Smooth muscle cell (in vitro differentiated cells): ENCODE measurements around the gene SP110. TPM values are rescaled to one million over a fixed set of nuclear protein-coding genes. Genes with fewer than 3 reads are reported as not detected.

Experiments used
- DNase-seq: peaks from one replicate; lab custom pipeline; 2025; ENCODE audit not compliant: unreplicated experiment; lab: John Stamatoyannopoulos, UW
- H2AFZ ChIP-seq: fragments of 200-600 bp; sonication (generic); 2 replicates; pipeline ENCODE4 v1.6.0; 2016; ENCODE audit warnings: antibody characterized with exemption, low read depth, mild to moderate bottlenecking
- H3F3A ChIP-seq: fragments of 200-600 bp; sonication (generic); 2 replicates; pipeline ENCODE4 v1.6.0; 2017; ENCODE audit warnings: antibody characterized with exemption, low read depth
- H3K27ac ChIP-seq: fragments of 200-600 bp; sonication (generic); 2 replicates; pipeline ENCODE4 v1.5.1; 2016; ENCODE audit warnings: low read depth, mild to moderate bottlenecking
- H3K27me3 ChIP-seq: fragments of 200-600 bp; sonication (generic); 2 replicates; pipeline ENCODE4 v1.6.1; 2016; ENCODE audit warnings: low read depth, mild to moderate bottlenecking
- H3K36me3 ChIP-seq: fragments of 200-600 bp; sonication (generic); 2 replicates; pipeline ENCODE4 v1.5.1; 2016; ENCODE audit warnings: low read depth
- H3K4me1 ChIP-seq: fragments of 200-600 bp; sonication (generic); 2 replicates; pipeline ENCODE4 v1.5.1; 2016; ENCODE audit warnings: low read depth
- H3K4me2 ChIP-seq: fragments of 200-600 bp; sonication (generic); 2 replicates; pipeline ENCODE4 v1.6.0; 2016; ENCODE audit warnings: mild to moderate bottlenecking
- H3K4me3 ChIP-seq: fragments of 200-600 bp; sonication (generic); 2 replicates; pipeline ENCODE4 v1.5.1; 2016; ENCODE audit warnings: mild to moderate bottlenecking
- H3K79me2 ChIP-seq: fragments of 200-600 bp; sonication (generic); 2 replicates; pipeline ENCODE4 v1.6.0; 2016; ENCODE audit warnings: low read depth, mild to moderate bottlenecking
- H3K9ac ChIP-seq: fragments of 200-600 bp; sonication (generic); 2 replicates; pipeline ENCODE4 v1.6.0; 2016; ENCODE audit warnings: low read depth
- H3K9me3 ChIP-seq: fragments of 200-600 bp; sonication (generic); replicated peaks from 2 replicates; pipeline ENCODE4 v1.5.1; 2016; ENCODE audit warnings: low read depth
- H4K20me1 ChIP-seq: fragments of 200-600 bp; sonication (generic); 2 replicates; pipeline ENCODE4 v1.6.0; 2016; ENCODE audit warnings: low read depth
- CTCF ChIP-seq: fragments of 200-600 bp; sonication (generic); IDR thresholded peaks from 2 replicates; pipeline ENCODE4 v1.5.1; 2017; ENCODE audit warnings: borderline replicate concordance, mild to moderate bottlenecking, antibody characterized with exemption; ENCODE audit not compliant: insufficient read depth, poor library complexity, severe bottlenecking
- WGBS: methylation state at CpG from one replicate; pipeline ENCODE4 v1.1.7; 2016; ENCODE audit warnings: low lambda C conversion rate; 5-methylcytosine and 5-hydroxymethylcytosine counted together
- polyA plus RNA-seq: library from polyadenylated mRNA; unstranded; fragments of >200 nt; fragmentation: Nextera tagmentation; extraction: Ambion mirVana; gene quantifications from 2 replicates; pipeline ENCODE4 v1.2.1, GENCODE V29; 2016
- total RNA-seq: library from RNA; depleted of rRNA; stranded (reverse); fragments of >200 nt; gene quantifications from 2 replicates; pipeline ENCODE4 v1.2.3, GENCODE V29; 2014

SP110 gene
- total and polyA plus RNA-seq, 2 experiments from 2014 or later: 3.2 to 5.6 TPM

- no peak overlapping the region for H3K27ac ChIP-seq
- H3K36me3 ChIP-seq: no peaks in the 10 kb centered on the region
- no peak overlapping the region for H2AFZ ChIP-seq
- H3K4me1 ChIP-seq: no peaks in the 10 kb centered on the region
- DNase-seq: no peak
- no peaks in the 10 kb centered on the region for H4K20me1 ChIP-seq
- 83% methylated on average over 10 of the region's 10 CpGs for WGBS
- no peaks in the 10 kb centered on the region for H3K27me3 ChIP-seq
- H3K9ac ChIP-seq: no peak overlapping the region
- no peak overlapping the region for H3K4me2 ChIP-seq
- no peak overlapping the region for H3K4me3 ChIP-seq
- H3K9me3 ChIP-seq: no peaks in the 10 kb centered on the region
- no peaks in the 10 kb centered on the region for H3K79me2 ChIP-seq
- no peak for TF ChIP-seq CTCF
- no peaks in the 10 kb centered on the region for H3F3A ChIP-seq
These were observed 34.8 kb downstream of the SP110 start for GRCh38 chr2:230184727-230185578.

- H3K9ac ChIP-seq: no peak overlapping the region
- no peak overlapping the region for H2AFZ ChIP-seq
- no peak overlapping the region for H3K4me3 ChIP-seq
- H3K4me1 ChIP-seq: no peaks in the 10 kb centered on the region
- H3K27ac ChIP-seq: no peak overlapping the region
- no peaks in the 10 kb centered on the region for H3K9me3 ChIP-seq
- H4K20me1 ChIP-seq: no peaks in the 10 kb centered on the region
- no peaks in the 10 kb centered on the region for H3K79me2 ChIP-seq
- H3K4me2 ChIP-seq: no peak overlapping the region
- H3K27me3 ChIP-seq: no peaks in the 10 kb centered on the region
- WGBS: 90% methylated on average over 2 of the region's 2 CpGs
- H3K36me3 ChIP-seq: no peaks in the 10 kb centered on the region
- DNase-seq: no peak
- no peaks in the 10 kb centered on the region for H3F3A ChIP-seq
- no peak for TF ChIP-seq CTCF
These were observed 38.6 kb downstream of the SP110 start for GRCh38 chr2:230181195-230181594.

- DNase-seq: no peak
- no peak overlapping the region for H3K9ac ChIP-seq
- H3F3A ChIP-seq: no peaks in the 10 kb centered on the region
- no peak overlapping the region for H3K4me3 ChIP-seq
- H3K4me1 ChIP-seq: no peaks in the 10 kb centered on the region
- no peaks in the 10 kb centered on the region for H3K27me3 ChIP-seq
- H3K27ac ChIP-seq: no peak overlapping the region
- WGBS: 79% methylated on average over 7 of the region's 7 CpGs
- H3K36me3 ChIP-seq: no peaks in the 10 kb centered on the region
- TF ChIP-seq CTCF: no peak
- H3K4me2 ChIP-seq: no peak overlapping the region
- H4K20me1 ChIP-seq: no peaks in the 10 kb centered on the region
- H3K79me2 ChIP-seq: no peaks in the 10 kb centered on the region
- no peaks in the 10 kb centered on the region for H3K9me3 ChIP-seq
- H2AFZ ChIP-seq: no peak overlapping the region
These were observed 39.9 kb downstream of the SP110 start for GRCh38 chr2:230179907-230180306.
